Epithelial cell of umbilical artery (primary cell): ENCODE results near the gene PPP6R3. TPM values are rescaled to one million over a fixed set of nuclear protein-coding genes. Genes with fewer than 3 reads are reported as not detected.

Source experiments
- total RNA-seq: library from RNA; depleted of rRNA; stranded (reverse); fragments of >200 nt; gene quantifications from 2 replicates; pipeline ENCODE4 v1.2.3, GENCODE V29; 2014

Gene PPP6R3
- total RNA-seq = 131 and 144 TPM in 2 replicates

DNA sequence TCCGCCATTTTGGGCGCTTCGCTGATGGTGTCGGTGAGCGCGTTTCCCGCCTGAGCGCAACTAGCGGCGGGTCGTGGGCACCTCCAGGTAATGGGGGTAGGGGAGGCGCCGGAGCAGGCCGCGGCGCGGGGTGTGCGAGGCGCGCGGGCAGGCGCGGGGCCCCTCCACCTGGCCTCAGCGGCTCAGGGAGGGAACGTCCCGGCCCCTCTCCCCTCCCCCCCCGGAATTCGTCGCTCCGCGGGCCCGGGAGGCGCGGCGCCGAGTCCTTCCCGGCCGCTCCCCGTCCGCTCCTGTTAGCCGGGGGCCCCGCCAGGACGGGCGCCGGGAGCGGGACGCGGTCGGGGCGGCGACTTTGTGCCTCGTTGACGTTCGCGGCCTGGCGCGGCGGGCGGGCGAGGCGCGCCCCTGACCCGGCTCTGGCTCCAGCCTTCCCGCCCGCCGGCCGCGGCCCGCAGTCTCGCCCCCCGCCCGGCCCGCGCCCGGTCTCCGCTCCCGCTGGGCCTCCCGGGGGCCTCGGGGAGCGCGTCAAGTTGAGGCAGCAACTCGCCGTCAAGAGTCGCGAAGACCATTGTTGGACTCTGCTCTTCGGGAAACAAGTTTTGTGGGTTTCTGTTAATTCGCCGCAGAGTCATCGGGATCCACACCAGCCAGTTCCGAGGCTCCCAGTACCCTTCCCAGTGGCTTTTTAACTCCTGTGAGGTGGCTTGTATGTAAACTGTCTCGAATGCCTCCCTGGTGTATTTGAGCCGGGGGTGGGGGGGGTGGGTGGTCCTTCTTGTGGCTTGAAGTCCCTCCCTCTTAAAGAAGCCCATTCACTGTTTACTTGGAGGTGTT is at the start of gene PPP6R3:
TSS of gene PPP6R3 (plus strand) at position 12 of the 834 bp plus-strand sequence. CDS start 76,913 bp downstream, outside the sequence.

Other genes with a start within 250 kb of the PPP6R3 start
- 24.2 and 26.0 TPM in 2 replicates for gene KMT5B, start 247.5 kb upstream of the PPP6R3 start, total RNA-seq
- gene C11orf24, start 188.8 kb upstream of the PPP6R3 start, total RNA-seq = 9.3 and 10.7 TPM in 2 replicates
- gene LRP5, start 148.2 kb upstream of the PPP6R3 start, total RNA-seq = 8.8 and 14.3 TPM in 2 replicates
- 1.5 and 2.3 TPM in 2 replicates for gene GAL, start 223.8 kb downstream of the PPP6R3 start, total RNA-seq